Activated CD4-positive, alpha-beta T cell treated with anti-CD3 and anti-CD28 coated beads, Interleukin-2, amount 50 U/mL, for 48 hours (primary cell): Measurements from ENCODE around the gene TMEM141.

ENCODE experiments used
- DNase-seq, 2 experiments: peaks; one replicate each; pipeline ENCODE4 v3.0.0-alpha.2; 2020

The TMEM141 gene

DNA sequence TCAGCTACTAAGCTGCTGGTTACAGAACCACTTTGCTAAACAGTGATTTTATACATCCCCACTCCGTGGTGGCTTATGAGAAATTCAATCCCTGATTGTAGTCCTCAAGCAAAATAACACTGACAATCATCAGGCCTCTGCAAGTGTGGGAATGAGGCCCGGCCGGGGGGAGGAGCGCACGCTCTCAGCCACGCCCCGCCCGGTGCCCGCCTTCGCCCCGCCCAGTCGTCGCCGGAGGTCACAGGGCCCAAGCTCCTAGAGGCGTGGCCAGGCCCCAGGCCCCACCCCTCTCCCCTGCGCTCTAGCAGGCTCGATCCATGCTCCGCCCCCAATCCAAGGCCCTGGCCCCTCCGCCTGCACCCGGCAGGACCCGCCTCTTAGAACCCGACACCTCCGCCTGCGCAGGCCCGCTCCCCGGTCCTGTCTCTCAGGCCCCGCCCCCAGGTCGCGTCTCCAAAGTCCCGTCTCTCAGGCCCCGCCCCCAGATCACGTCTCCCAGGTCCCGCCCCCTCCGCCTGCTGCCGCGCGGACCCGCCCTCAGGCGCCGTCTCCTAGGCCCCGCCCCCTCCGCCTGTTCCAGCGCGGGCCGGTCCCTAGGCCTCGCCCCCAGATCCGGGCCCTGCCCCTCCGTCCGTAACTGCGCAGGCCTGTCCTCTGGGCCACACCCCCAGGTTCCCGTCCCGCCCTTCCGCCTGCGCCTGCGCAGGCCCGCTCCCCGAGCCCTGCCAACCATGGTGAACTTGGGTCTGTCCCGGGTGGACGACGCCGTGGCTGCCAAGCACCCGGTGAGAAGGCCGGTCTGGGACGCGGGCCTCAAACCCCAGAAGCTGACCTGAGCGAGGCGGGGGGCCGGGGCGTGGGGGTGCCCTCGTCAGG lies at the start of gene TMEM141:
TMEM141 (plus strand) TSS at position 705 of the 876 bp plus-strand sequence; CDS start at position 732, 27 bp downstream.
- DNase-seq, result peak; percentile 100

DNA sequence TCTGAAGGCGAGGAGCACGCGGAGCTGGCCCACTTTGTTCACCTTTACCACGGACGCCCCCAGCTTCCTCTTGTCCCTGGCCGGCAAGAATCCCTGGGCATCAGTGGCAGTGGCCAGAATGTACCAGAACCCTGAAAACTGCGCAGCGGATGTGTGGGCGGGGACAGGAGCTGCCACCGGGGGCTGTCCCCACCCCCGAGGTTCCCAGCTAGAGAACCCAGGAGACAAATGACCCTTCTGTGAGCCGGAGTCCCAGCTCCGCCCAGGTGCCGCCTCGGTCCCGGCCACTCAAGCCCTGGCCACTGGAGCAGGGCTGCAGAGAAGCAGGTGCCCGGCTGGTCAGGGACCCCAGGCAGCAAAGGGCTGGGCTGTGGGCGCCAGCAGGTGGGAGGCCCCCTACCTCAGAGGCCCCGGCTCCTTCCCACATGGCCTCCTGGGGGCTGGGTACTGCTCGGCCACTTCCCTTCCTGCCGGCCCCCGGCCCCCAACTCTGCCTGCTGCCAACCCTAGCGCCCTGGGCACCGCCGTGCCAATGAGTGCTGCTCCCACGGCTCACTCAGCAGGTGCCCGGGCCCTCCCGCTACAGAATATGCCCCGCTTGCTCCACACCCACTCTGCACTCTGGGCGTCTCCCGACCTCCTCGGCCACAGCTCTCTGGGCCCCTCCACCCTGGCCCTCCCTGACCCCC lies 49.1 kb upstream of the TMEM141 start:
- peak; percentile 67 to 75 for DNase-seq

DNA sequence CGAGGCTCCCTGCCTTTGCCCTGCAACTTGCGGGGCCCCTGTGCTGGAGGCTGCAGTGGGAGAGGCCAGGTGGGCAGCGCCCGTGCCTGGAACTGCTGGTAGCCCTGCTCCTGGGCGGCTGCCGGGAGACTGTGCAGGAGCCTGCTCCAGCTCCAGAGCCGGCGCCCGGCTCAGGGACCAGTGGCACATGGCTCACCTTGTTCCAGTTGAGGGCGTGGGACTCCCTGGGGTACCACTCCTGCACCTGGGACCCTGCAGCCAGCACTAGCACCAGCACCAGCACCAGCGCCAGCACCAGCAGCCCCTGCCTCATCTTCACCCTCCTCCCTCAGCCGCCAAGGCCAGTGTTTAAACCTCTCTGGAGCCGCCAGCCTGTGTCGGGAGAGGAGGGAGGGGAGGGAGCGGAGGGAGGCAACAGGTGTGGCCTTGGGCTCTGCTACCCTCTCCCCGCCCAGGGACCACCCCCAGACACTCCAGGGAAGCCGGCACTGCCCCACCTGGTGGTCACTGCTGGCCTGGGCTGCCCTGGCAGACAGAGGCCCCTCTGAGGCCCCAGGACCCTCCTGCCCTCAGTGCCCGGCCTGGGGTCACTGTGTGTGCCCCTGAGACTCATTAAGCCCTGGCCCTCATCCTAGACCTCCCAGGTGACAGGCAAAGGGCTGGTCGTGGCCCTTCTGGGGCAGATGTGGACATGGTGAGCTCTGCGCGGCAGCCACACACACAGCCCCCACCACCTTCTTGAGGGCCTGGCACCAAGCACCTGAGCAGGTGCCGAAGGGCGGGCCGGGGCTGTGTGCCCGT lies 48.4 kb upstream of the TMEM141 start, which contains the start of gene LCN10:
LCN10 (minus strand) TSS at position 350 of the 801 bp plus-strand sequence; CDS start at position 313, 37 bp downstream.
- DNase-seq, result no peak

DNA sequence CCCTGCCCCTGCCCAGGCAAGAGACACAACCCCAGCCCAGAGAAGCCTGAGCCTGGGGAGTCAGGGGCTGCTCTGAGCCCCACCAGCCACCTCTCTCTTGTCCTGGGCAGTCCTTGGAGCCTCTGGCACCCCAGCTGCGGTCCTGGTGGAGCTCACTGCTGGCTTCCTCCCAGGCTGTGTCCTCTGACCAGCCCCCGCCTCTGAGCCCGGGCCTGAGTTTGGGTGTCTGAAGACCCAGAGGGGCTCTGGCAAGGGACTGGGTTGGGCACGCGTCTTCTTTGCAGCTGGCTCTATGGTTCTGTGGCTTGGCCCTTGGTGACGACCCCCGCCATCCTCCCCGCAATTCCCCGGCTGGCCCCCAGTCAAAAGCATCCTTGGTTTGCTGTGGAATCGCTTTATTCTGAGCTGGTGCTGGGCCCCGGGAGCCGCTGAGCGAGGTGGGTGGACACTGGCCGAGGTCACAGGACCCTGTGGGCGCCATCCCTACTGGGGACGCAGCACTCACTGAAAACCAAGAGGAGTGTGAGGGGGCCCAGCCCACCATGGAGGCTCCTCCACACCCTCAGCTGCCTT lies 47.4 kb upstream of the TMEM141 start:
- no peak for DNase-seq

DNA sequence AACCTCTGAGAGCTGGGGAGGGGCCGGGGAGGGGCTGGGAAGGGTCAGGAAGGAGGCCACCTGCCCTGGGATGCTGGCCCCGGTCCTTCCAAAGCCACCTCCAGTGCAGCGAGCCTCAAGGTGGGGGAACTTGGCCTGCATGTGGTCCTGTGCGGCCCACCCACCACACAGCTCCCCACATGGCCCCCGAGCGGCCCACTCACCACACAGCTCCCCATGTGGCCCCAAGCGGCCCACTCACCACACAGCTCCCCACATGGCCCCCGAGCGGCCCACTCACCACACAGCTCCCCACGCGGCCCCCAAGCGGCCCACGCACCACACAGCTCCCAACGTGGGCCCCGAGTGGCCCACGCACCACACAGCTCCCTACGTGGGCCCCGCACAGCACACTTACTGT lies 46.4 kb upstream of the TMEM141 start:
- no peak for DNase-seq

DNA sequence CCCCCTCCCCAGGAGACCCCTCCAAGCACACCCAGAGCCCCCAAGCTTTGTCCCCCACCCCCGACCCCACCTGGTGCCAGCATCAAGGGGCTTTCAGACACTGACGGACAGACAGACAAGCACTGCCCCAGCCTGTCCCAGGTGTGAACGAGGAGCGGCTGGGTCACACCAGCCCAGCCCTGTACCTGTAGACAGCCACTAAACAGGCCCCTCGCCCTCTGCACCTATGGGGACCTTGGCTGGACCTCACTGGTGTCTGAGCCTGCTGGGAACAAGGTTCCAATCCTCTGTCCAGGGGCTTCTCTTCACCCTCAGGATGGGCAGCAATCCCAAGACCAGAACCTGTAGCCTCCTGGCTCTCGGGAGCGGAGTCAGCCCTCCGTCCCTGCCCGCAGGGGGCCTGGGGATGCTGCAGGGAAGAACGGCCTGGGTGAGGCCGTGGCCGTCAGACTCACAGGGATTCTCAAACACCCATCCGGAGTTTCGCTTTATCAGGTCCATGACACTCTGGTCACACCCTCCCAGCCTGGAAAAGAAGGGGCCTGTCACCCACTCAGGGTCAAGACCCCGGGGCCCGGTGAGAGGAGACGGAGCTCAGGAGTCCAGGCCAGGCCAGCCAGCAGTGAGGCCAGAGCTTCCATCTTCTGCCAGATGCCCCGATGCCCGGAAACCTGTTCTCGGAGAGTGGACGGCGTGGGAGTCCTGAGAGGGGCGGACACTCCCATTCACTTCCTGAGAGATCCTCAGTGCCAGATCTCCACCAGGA lies 45.6 kb upstream of the TMEM141 start:
- no peak for DNase-seq

DNA sequence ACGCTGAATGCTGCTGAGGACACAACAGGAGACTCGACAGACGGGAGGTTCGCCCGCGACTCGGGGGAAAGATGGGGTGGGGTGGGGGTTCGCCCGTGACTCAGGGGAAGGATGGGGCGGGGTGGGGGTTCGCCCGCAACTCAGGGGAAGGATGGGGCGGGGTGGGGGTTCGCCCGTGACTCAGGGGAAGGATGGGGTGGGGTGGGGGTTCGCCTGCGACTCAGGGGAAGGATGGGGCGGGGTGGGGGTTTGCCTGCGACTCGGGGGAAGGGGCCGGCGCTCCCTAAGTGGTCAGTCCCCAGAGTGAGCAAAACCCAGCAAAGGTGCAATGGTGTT lies 45.0 kb upstream of the TMEM141 start:
- DNase-seq, result no peak

DNA sequence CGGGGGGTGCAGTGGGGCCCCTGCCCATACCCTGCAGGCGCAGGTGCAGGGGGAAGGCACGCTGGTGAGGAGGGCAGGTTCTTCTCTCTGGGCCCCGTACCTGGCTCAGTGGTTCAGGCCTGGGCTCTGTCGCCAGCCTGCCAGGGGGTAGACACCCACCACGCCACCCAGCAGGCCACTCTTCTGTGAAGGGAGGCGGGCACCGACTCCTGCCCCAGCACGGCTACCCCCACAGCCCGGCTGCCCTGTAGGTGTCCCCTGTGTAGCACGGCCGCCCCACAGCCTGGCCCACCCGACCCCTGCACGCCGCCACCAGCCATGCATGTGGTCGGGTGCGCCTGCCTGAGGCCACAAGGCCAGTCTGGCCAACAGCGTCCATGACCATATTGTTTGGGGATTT lies 44.5 kb upstream of the TMEM141 start:
- DNase-seq, result no peak

DNA sequence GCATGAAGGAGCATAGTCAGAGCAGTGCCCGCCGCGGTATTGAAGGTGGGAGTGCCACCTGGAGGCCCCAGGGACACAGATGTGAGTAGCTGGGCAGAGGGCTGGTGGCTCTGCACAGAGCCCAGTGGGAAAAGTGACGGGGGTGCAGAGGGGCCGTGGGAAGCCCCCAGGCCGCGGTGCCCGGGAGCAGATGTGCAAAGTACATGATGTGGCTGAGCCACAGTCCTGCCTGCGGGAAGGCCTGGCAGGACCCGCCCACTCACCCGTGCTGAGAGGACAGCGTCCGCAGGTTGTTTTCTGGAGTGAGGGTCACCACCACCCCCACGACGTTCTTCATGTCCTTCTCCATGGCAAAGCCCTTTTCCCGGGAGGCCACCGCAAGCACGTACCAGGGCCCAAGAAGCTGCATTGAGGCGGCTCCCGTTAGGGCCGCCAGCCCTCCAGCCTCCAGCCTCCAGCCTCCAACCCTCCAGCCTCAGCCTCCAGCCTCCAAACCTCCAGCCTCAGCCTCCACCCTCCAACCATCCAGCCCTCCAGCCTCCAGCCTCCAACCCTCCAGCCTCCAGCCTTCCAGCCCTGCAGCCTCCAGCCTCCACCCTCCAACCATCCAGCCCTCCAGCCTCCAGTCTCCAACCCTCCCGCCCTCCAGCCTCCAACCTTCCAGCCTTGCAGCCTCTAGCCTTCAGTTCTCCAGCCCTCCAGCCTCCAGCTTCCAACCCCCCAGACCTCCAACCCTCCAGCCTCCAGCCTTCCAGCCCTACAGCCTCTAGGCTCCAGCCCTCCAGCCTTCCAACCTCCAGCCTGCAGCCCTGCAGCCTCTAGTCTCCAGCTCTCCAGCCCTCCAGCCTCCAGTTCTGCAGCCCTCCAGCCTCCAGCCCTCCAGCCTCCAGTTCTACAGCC lies 43.7 kb upstream of the TMEM141 start:
- DNase-seq, result no peak

DNA sequence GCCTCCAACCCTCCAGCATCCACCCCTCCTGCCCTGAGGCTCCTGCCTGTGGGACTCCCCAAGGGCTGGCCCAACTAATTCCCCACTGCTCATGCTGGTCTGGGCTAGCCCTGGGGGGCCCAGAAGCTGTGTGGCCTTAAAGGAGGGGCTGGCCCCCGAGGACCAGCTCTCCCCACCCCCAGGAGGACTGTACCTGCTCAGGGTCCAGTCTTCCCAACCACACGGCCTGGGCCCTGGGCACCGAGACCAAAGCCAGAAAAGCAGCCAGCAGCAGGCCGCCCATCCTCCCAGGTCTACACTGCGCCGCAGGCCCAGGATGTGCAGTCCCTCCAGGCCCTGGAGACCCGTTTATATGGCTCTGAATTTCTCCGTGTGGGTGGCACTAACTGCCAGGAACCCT lies 42.9 kb upstream of the TMEM141 start, which contains the start of gene LCN6:
LCN6 (minus strand) TSS at position 325 of the 400 bp plus-strand sequence; CDS start at position 283, 42 bp downstream.
- no peak for DNase-seq

DNA sequence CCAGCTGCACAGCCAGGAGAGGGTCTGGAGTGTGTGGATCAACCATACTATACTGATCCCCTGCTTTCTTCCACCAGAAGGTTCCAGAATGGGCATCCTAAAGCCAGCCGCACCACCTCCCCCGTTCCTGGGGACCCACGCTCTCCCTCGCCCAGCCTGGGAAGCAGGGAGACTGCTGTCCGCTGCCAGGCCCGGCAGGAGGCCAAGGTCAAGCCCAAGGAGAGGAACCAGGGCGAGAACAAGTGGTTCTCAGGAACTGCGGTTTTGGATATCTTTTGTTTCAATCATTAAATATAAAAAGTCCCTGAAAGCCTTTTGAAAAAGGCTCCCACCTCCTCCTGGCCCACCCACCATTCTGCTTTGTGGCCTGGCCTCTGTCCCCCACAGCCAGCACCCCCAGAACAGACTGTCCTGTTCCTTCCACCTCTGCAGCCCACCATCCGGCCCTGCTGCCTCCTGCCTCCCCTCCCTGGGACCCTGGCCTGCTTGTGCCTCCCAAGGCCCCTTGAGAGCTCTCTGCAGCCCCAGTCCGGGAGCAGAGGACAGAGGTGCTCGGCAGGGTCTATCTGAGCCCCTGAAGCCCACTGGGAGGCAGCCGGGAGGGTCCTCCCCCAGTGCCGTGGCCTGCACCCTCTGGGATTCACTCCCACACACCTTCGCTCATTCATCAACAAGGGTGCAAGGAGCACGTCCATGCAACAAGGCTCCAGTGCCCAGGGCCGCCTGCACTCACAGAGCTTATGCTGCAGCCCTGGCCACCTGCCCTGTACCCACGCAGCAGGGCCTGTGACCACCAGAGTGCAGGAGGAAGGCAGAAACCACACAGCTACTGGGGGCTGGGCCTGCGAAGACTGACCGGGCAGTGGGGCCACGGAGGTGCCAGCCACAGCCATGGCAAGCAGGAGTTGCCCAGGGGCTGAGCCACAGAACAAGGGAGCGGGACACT lies 42.2 kb upstream of the TMEM141 start:
- DNase-seq, result no peak

DNA sequence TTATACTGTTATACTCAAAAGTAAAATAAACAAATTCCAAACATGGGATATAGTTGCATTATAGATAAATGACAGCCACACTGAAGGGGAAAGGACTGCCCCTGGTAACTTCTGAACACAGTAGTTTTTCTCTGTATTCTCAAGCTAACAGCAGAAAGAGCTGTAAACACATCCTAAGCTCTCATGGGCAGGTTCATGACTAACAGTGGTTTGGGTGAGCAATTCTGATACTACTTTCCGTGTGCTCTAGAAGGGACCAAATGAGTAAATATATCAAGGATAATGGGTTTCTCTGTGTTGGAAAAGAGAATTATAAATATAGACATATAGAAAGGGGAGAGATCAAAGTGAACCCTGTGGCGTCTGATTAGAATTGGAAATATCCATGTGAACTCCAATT lies 40.6 kb upstream of the TMEM141 start:
- no peak for DNase-seq

DNA sequence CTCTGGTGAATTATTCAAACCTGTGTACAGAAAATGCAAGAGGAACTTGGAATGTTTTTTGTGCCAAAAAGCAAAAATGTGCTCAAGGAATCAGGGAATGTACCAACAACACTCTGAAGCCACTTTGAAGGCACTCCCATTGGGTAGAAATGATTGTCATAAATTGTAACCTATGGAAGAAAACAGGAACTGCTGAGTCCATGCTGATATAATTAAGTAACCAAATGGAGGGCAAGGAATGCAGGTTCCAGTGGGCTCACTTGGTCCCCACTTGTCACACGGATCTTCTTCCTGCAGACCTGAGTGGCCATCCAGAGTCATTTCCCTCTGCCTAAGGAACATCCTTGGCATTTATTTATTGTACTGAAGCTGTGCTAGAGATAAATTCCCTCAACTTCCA lies 39.9 kb upstream of the TMEM141 start:
- no peak for DNase-seq

DNA sequence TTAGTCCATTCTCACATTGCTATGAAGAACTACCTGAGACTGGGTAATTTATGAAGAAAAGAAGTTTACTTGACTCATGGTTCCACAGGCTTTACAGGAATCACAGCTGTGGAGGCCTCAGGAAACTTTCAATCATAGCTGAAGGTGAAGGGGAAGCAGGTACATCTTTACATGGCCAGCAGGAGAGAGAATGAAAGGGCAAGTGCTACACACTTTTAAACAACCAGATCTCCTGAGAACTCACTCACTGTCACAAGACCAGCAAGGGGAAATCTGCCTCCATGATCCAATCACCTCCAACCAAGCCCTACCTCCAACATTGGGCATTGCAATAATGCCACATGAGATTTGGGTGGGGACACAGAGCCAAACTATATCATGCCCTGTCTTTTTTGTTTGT lies 39.3 kb upstream of the TMEM141 start:
- DNase-seq, result no peak

DNA sequence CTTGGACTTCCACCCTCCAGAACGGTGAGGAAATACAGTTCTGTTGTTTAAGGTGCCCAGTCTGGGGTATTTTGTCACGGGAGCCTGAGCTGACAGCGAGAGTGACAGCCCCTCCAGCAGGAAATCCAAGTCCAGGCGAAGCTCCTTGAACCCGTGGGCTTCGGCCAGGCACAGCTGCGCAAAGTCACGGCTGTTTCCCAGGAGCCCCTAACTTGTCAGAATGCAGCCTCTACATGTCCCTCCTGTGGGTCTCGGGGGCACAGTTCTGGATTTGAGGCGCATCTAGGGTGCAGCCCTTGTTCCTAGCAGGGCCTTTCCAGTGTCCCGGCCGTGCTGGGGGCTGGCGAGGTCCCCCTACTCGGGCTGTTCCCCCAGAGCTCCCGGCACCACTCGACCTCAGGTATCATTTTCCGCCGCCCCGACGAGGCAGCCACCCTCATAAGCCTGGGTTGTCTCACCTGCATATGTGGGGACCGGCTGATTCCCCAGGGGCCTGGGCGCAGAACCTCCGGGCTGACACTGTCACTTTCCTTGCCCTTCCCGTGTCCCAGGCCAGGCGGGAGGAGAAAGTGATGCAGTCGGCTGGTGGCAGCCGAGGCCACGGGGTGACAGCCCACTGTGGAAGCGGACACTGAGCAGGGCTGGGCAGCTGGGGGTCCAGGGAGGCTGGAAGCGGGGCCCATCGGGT lies 37.6 kb upstream of the TMEM141 start:
- no peak for DNase-seq

DNA sequence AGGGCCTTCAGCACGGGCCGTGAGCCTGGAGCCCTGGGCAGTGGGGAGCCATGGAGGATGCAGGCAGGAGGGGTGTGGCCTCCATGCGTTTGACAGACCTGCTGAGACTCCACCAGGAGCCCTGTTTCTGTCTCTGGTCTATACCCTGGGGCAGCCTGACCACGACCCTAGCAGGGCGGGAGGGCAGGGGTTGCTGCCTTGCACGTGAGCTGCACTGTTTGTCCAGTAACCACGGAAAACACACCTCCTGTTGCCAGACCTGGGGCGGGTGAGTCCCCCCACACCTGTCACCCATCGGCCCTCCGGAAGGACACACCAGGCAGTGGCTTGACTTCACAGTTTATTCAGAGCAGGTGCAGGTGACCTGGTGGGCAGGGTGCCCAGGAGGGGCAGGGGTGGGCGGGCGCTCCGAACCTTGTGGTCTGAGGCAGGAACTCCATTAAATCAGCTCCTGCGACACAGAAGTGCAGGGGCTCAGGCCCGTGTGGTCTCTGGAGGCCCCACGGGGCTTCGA lies 37.0 kb upstream of the TMEM141 start:
- DNase-seq, result no peak

DNA sequence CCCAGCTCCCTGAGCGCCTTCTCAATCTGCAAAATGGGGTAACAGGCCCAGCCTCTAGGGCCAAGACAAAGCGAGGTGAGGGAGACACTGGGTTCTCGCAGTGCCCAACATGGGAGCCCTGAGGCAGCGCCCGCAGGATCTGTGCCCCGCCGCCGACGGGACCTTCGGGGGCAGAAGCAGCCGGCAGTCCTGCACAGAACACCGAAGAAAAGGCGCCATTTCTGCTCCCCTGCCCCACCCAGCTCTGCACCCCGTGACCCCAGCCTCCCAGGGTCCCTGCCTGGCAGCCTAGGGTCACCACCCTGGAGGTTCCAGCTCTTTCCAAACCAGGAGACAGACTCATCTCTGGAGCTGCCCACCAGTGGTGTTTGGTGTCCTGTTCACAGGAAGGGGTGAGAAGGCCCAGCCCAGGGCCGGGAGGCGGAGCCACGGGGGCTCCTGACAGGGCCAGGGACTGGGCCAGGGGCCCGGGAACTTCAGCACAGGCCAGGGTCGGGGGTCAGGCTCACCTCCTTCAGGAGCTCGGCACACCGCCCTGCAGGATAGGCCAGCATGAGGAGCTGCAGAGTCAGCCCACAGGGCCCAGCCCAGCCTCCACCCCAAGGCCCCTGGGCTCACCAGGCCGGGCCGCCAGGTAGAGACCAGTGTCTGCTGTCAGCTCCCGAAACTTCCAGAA lies 36.4 kb upstream of the TMEM141 start:
- DNase-seq, result no peak
